Measurements from ENCODE around the gene NT5C2.
A peak's percentile ranks its signal among the peaks of the same experiment; 100 is the strongest.
"Not testable (repeated sequence)": the region's sequence is repeated elsewhere in the genome, so short reads cannot be mapped to it uniquely, and the experiment has no call there.

Gene NT5C2

DNA sequence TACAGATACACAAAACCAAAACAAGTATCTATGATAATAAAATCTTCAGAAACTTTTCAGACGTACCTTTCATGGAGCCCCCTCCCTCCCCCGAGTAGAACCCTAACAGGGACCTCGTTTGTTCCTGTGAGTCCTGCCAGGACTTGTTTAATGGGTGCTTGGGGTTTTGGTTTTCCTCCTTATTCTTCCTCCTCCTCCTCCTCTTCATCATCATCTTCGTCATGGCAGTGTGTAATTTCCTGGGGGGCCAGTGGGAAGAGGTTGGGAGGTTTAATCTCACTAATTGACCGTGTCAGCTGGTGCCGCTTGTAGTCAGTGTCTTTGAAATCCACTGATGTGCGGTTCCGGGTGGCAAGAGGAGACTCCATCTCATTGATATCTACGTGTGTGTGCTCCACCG, 103.6 kb downstream of the NT5C2 start:
- no peak for DNase-seq (ENCODE audit: low read depth, low spot score)

DNA sequence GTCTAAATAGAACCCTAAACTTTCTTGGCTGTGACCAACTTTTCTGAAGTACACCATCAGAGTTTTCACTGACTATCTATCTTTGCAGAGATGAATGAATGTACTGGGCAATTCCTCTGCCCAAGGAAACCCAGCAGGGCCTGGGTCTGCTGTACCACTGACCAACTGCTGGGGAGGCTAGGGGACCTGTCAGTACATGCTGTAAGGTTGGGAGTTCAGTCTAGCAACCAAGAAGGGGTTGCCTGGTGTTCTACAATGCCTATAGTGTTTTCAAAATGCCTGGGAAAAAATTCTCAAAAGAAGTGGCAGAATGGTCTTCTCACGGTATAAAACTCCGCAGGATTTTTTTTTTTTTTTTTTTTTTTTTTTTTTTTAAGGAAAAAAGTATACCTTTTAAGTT, 106.3 kb downstream of the NT5C2 start:
- DNase-seq (ENCODE audit: low read depth, low spot score): no peak

DNA sequence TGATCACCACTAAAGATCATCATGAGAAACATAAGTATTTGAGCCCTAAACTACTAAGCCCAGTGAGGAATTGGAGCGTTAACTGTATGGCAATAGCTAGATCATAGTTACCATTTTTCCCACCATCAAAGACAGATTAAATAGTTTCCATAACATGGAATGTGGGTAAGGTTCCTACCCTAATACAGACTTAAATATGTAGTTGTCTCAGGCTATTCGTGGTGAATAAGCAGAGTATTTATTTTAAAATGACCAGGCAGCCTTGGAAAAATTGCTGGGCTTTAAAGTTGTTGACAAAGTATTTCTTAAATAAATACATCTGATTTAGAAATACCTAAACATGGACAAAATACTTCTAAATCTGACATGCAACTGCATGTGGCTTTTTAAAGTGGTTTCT, 106.8 kb downstream of the NT5C2 start:
- DNase-seq (ENCODE audit: low read depth, low spot score): no peak

GRCh38 chr10:103083977-103084320, 109.1 kb downstream of the NT5C2 start:
- DNase-seq (ENCODE audit: low read depth, low spot score): no peak

DNA sequence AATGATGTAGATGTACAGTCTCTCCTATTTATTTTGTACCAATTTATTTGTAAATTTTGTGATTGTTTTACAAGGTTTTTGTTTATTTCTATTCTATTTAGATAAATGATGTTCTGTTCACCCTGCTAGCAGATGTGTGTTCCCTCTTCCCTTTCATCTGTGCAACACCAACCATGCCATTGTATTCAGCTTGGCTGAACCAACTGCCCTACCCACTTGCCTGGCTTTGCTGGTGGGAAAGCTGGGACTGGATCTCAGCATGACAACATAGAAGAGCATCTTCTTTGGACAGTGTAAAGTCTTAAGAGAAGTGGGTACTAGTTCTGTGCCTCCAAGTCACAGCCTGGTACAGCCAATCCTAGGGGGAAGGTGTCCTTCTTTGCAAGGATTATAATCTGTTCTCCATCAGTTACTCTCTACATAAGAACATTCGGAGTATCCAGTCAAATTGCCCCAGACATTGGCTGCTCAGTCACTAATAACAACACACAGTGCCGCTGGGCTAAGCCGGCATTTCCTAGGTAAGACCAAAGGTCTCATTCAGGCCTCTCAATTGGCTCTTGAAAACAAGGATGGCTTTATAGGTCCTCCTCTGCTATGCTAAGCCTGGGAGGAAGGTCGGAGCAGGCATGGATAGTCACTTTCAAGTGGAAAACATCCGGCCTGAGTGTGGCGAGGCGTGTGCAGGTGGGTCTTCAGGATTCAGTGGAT, 109.7 kb downstream of the NT5C2 start:
- DNase-seq (ENCODE audit: low read depth, low spot score): no peak

- no peak for DNase-seq (ENCODE audit: low read depth, low spot score)
Observed at GRCh38 chr10:103082683-103083082, 110.4 kb downstream of the NT5C2 start.

- DNase-seq (ENCODE audit: low read depth, low spot score): no peak
Observed at GRCh38 chr10:103080891-103081581, 112.0 kb downstream of the NT5C2 start.

DNA sequence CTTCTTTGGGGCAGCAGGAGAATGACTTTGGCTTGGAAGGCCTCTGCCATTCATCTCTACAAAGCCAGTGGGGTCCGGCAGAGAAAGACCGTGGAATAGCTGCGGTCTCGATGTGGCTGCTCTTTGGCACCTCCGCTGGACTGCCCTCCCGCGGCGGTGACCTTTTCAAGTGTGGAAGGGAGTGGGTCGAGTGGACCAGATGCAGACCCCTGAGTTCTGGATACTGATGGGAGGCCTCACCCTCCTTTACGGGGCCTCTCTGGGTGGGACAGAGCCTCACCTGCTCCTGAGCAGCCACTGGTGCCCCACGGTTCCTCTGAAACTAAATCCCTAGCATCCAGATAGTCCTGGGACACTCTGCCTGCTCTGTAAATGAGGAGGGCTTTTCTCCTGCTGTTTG, 113.1 kb downstream of the NT5C2 start:
- DNase-seq (ENCODE audit: low read depth, low spot score): no peak

- no peak for DNase-seq (ENCODE audit: low read depth, low spot score)
Observed at GRCh38 chr10:103079100-103079499, 114.0 kb downstream of the NT5C2 start.

DNA sequence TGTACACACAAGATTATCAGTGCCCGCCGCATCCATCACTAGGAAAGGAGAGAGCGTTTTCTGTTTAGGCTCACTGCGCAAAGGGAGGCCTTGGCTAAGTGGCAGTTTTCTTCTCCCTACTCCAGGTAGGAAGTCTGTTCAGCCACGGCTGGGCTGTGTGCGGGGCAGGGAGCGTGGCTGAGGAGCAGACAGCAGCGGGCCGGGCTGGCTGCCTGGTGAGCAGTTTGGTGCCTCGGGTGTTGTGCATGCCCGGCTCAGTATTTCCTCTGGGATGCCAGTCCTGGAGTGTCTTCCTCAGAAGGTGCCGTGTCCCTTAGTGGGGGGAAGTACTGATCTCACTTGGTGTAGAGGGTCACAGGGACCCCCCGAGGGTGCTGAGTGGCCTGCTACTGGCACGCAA, 114.4 kb downstream of the NT5C2 start:
- DNase-seq (ENCODE audit: low read depth, low spot score): no peak

DNA sequence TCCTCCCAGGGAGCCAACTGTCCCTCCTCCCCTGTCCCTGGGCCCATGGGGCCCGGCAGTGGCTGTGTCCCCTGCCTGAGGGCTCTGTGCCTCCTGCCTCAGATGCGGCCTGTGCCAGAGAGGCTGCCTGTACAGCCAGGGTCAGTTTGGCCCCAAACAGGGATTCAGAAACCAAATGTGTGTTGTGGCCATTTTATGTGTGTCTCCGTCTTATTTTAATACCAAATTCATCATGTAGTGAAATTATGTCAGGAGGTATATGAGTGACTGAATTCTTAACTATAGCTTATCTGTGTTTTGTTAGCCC, 114.8 kb downstream of the NT5C2 start:
- no peak for DNase-seq (ENCODE audit: low read depth, low spot score)

GRCh38 chr10:103077491-103078308, 115.4 kb downstream of the NT5C2 start:
- no peak for DNase-seq (ENCODE audit: low read depth, low spot score)

GRCh38 chr10:103077020-103077419, 116.1 kb downstream of the NT5C2 start:
- DNase-seq (ENCODE audit: low read depth, low spot score): no peak

- DNase-seq (ENCODE audit: low read depth, low spot score): no peak
Observed at GRCh38 chr10:103072891-103073290, 120.2 kb downstream of the NT5C2 start.

DNA sequence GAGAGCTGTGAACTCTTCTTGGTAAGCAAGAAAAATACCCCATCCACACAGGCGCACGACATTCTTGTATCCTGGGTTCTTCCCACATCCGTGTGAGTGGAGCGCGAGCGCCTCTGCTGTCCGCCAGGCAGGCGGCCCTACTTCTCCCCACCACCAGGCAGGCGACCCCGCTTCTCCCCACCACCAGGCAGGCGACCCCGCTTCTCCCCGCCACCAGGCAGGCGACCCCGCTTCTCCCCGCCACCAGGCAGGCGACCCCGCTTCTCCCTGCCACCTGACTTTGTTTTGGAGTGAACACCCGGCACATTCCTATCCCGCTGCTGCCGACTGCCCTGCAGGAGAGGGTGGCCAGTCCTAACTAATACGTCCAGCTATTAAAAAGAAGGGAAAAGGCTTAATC, 120.8 kb downstream of the NT5C2 start:
- no peak for DNase-seq (ENCODE audit: low read depth, low spot score)

GRCh38 chr10:103069453-103070331, 123.4 kb downstream of the NT5C2 start:
- DNase-seq (ENCODE audit: low read depth, low spot score): peak; percentile 77

DNA sequence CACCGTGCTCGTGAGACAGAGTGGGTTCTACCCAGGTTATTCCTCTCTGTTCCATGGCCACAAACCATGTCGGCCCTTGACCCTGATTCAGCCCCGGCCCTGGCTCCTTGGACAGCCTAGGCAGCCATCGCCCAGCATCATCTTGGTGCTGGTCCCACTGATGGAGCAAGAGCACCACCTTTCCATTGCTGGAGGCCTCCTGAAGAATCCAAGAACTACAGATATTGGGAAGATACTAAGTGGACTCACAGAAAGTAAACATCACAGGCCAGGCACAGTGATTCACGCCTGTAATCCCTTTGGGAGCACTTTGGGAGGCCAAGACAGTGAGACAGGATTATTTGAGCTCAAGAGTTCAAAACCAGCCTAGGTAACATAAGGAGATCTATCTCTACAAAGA, 125.1 kb downstream of the NT5C2 start:
- no peak for DNase-seq (ENCODE audit: low read depth, low spot score)

DNA sequence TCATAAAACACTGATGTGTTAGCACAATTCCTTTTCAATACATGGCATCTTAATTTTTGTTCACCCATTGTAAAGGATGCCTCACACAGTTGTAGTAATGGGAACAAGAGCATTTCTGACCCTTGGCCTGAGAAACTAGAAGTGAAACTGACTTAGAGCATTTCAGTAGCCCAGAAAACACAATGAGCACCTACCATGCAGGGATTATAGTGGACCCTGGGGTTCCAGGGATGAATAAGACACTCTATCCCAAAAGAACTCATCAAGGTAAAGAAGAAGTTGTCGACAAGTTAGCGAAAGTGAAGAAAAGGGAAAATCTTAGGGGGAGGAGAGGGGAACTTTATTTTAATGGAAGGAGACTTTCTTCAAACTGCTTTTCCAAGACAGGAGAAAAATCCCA, 125.6 kb downstream of the NT5C2 start:
- no peak for DNase-seq (ENCODE audit: low read depth, low spot score)

GRCh38 chr10:103067099-103067477, 126.0 kb downstream of the NT5C2 start:
- not testable (repeated sequence) for DNase-seq (ENCODE audit: low read depth, low spot score)

DNA sequence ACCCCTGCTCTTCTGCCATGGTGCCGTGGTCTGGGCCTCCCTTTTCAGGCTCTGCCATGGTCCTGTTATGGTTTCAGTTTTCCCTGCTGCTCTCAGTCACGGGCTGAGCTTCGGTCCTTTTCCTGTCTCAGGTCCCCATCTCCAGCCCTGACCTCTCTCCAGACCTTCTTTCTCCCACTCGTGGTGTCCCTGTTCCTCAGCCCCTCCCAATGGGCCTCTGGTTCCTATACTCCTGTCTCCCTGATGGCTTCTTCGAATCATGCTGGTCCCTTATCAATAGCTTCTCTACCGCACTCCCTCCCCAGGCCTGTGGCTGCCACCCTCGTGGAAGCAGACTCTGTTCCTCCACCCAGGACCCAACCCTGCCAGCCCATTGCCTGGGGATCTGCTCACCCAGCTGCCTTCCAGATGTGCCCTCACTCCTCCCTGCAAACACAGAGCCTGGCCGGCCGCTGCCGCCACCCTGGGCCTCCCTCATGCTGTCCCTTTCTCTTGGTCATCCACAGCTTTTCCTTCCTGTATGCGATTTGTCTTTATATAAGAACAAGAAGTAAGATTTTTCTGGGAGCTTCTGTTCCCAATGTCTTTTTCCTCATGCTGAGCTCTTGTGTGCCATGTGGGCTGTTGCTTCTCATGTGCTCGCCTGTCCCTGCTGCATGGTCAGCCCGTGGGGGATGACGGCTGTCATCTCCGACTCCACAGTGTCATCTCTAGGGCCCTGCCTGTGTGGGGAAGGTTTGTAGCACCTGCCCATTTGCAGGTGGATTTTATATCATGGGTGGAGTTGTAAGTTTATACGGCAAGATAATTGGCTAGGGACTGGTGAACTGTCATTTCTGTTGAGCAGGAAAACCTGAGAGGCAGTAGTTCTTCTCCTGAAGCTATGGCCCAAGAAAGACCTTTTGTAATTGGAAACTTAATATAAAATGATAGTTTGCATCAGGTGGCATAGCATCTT, 126.7 kb downstream of the NT5C2 start:
- DNase-seq (ENCODE audit: low read depth, low spot score): no peak

DNA sequence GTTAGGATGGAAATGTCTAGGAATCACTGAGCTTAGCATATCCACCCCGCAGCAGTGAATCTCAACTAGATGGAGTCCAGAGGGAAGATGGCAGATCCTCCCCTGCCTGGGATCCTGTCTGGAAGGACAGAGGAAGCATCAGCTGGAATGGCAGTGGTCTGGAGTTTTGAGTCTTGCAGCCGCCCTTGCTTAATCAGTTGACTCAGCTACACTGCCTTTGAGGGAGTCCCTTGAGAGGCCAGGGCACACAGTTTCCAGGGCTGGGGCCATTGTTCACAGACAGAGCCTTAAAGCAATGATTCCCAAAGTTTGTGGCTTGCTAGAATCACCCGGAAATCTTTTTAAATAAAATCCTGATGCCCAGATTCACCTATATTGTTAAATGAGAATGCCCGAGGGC, 128.1 kb downstream of the NT5C2 start:
- no peak for DNase-seq (ENCODE audit: low read depth, low spot score)

All from ELF-1 (cell line).